Measurements from ENCODE around the gene ADD3. TPM values are rescaled to one million over a fixed set of nuclear protein-coding genes. Genes with fewer than 3 reads are reported as not detected.
"Not testable (repeated sequence)": the region's sequence is repeated elsewhere in the genome, so short reads cannot be mapped to it uniquely, and the experiment has no call there.

ADD3 gene
- total RNA-seq, 3 donors from 2014 or later = 109 to 165 (median 141) TPM

DNA sequence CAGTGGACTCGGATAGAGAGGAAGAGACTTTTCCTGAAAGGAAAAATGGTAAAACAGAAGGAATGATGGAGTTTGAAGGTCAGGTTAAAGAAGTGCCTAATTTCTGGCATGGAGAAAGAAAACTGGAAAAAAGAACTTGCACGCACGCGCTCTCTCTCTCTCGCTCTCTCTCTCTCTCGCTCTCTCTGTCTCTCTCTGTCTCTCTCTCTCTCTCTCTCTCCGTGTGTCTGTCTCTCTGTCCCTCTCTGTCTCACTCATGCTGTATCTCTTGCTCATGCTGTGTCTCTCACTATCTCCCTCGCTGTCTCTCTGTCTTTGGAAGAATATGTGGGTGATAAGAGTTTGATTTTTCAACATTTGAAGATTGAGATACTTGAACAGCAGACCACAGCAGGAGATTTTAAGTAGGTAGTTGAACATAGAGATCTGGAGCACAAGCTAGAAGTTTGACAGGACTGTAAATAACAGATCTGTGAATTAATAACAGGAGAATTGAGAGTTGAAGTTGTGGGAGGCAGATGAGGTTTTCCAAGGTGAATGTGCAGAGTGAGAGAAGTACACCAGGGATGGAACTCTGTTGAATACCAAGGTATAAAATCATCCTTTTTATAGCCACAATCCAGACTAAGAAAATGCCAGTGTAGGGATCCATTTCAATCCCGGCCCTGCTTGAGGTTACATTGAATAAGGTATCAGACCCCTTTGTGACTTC, 33.1 kb downstream of the ADD3 start:
- intact Hi-C loops (cut with DNase I, micrococcal nuclease) = no loop called here
- Histone ChIP-seq H3K9me3 (no peaks in the 10 kb centered on the region), H3K4me1 (ENCODE audit: low read depth) (peaks cover 7% of the 10 kb centered on the region), H3K4me3 (no peak overlapping the region), H3K36me3 (ENCODE audit: low read depth) (no peaks in the 10 kb centered on the region)
- TF ChIP-seq, protein P1, sequence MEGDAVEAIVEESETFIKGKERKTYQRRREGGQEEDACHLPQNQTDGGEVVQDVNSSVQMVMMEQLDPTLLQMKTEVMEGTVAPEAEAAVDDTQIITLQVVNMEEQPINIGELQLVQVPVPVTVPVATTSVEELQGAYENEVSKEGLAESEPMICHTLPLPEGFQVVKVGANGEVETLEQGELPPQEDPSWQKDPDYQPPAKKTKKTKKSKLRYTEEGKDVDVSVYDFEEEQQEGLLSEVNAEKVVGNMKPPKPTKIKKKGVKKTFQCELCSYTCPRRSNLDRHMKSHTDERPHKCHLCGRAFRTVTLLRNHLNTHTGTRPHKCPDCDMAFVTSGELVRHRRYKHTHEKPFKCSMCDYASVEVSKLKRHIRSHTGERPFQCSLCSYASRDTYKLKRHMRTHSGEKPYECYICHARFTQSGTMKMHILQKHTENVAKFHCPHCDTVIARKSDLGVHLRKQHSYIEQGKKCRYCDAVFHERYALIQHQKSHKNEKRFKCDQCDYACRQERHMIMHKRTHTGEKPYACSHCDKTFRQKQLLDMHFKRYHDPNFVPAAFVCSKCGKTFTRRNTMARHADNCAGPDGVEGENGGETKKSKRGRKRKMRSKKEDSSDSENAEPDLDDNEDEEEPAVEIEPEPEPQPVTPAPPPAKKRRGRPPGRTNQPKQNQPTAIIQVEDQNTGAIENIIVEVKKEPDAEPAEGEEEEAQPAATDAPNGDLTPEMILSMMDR (IDR thresholded peaks at IDR 0.05) = no peak
- DNase-seq (no peak), ATAC-seq (no peak)

DNA sequence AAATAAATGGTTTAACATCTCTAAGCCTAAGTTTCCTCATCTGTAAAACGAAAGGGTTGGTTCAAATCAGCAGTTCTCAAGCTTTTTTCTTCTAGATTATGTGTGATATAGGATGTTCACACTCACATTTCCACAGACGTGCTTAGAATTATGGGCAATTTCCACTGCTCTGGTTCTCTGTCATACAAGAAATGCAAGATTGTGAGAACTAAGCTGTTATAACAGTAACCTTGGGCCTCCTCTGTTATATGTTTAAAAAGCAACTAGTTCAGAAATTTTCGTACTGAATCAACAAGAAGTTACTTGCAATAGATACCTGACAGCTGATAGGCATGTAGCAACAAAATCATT, 33.7 kb downstream of the ADD3 start:
- ATAC-seq = no peak
- DNase-seq = no peak
- intact Hi-C loops (cut with DNase I, micrococcal nuclease) = no loop called here

DNA sequence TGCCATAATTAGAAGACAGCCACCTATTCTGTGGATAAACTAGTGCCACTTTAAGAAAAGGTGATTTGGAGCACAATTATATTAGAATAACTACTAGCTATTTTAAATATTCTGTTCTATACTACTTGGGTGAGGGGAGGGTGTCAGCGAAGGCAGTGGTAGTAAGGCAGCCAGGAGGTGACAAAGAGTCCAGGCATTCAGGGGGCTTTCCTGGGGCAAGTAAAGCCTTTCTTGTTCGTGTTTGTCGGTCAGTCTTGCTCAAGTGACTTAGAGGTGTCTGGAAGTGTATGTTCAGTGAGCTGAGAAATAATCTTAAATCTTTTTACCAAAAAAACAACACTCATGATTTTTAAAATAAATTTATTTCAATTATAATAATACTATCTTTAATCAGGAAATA, 34.4 kb downstream of the ADD3 start:
- DNase-seq (no peak), ATAC-seq (no peak)
- Histone ChIP-seq H3K4me1 (ENCODE audit: low read depth) (no peaks in the 10 kb centered on the region), H3K4me3 (no peak overlapping the region), H3K36me3 (ENCODE audit: low read depth) (no peaks in the 10 kb centered on the region), H3K9me3 (no peaks in the 10 kb centered on the region)
- intact Hi-C loops (cut with DNase I, micrococcal nuclease) = no loop called here
- TF ChIP-seq, protein P1 (IDR thresholded peaks at IDR 0.05) = no peak

More for the DNA sequence above, 33.7 kb downstream of the ADD3 start:
- TF ChIP-seq, protein P1 (IDR thresholded peaks at IDR 0.05) = no peak
- Histone ChIP-seq H3K4me1 (ENCODE audit: low read depth) (peaks cover 5% of the 10 kb centered on the region), H3K9me3 (no peaks in the 10 kb centered on the region), H3K4me3 (no peak overlapping the region), H3K36me3 (ENCODE audit: low read depth) (no peaks in the 10 kb centered on the region)

DNA sequence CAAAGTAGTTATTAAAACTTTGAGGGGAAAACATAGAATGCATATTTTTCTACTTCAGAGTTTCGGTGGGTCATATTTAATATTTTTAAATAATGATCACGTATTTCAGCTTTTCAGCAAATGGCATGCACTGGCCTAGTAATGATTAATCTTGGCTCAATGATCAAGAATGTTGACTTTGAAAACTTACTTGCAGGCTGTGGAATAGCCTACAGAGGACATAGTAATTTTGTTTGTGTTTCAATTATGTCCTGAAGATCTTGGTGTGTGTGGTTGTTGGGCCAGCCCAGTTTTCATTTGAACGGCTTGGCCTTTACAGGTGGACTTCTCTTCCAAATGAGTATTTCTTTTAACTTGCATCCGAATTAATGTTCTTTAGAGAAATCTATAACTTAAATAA, 35.1 kb downstream of the ADD3 start:
- Histone ChIP-seq H3K9me3 (peaks cover 4% of the 10 kb centered on the region), H3K36me3 (ENCODE audit: low read depth) (no peaks in the 10 kb centered on the region), H3K4me3 (no peak overlapping the region), H3K4me1 (ENCODE audit: low read depth) (no peaks in the 10 kb centered on the region)
- DNase-seq (no peak), ATAC-seq (no peak)
- intact Hi-C loops (cut with DNase I, micrococcal nuclease) = no loop called here
- TF ChIP-seq, protein P1 (IDR thresholded peaks at IDR 0.05) = no peak

DNA sequence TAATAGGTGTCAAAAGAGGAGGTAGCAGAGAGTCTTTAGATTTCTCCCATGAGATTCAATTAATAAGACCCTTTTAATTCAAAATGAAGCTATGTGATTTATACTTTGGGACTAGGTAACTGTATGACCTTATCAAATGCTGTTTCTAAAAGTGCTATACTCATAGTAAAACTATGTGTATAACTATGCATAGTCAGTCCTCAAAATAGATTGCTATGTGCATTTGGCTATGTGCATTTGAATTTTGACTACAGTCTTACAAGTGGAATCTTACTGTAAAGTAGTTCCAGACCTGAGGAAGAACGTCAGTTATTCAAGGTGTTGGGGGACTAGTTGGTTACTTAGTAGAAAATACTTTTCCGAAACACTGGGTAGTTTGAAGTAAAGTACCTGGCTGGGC, 36.9 kb downstream of the ADD3 start:
- H3K4me3 ChIP-seq = no peak overlapping the region
- no peaks in the 10 kb centered on the region for H3K36me3 ChIP-seq (ENCODE audit: low read depth)
- H3K4me1 ChIP-seq (ENCODE audit: low read depth) = no peaks in the 10 kb centered on the region
- TF ChIP-seq, protein P1 (IDR thresholded peaks at IDR 0.05) = no peak
- ATAC-seq (no peak), DNase-seq (no peak)
- peaks cover 9% of the 10 kb centered on the region for H3K9me3 ChIP-seq
- intact Hi-C loops (cut with DNase I, micrococcal nuclease) = no loop called here

DNA sequence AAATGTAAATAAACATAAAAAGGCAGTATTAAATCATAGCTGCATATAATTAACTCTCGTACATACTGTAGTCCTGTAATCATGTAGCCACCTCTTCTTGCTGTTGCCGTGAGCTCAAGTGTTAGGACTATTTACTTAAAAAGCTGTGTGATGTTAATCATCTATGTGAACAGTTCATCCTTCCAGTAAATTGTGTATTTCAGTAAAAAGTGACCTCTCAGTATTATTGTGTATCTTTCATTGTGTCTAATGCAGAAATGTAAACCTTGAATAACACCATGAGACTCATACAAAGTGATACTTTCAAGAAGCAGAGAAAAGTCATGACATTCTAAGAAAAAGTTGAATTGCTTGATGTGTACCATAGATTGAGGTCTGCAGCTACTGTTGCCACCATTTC, 38.0 kb downstream of the ADD3 start:
- no peak for DNase-seq
- TF ChIP-seq, protein P1 (IDR thresholded peaks at IDR 0.05) = no peak
- no peaks in the 10 kb centered on the region for H3K36me3 ChIP-seq (ENCODE audit: low read depth)
- ATAC-seq = no peak
- H3K4me1 ChIP-seq (ENCODE audit: low read depth) = no peaks in the 10 kb centered on the region
- intact Hi-C loops (cut with DNase I, micrococcal nuclease) = no loop called here
- peaks cover 9% of the 10 kb centered on the region for H3K9me3 ChIP-seq
- no peak overlapping the region for H3K4me3 ChIP-seq

DNA sequence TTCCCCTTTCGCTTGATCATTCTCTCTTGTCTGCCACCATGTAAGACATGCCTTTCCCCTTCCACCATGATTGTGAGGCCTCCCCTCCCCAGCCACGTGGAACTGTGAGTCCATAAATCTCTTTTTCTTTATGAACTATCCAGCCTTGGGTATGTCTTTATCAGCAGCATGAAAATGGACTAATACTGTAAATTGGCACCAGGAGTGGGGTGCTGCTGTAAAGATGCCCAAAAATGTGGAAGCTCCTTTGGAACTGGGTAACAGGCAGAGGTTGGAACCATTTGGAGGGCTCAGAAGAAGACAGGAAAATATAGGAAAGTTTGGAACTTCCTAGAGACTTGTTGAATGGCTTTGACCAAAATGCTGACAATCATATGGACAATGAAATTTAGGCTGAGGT, 40.4 kb downstream of the ADD3 start:
- H3K36me3 ChIP-seq (ENCODE audit: low read depth); intact Hi-C loops (cut with DNase I, micrococcal nuclease); H3K9me3 ChIP-seq; H3K4me1 ChIP-seq (ENCODE audit: low read depth); ATAC-seq; H3K4me3 ChIP-seq; DNase-seq: not testable (repeated sequence)
